GM18873 (cell line): ENCODE results near the gene COL21A1.

Experiments used
- ATAC-seq: cut with Tn5 transposase; IDR thresholded peaks from one replicate; pipeline ENCODE4 v1.9.1; 2021; ENCODE audit warnings: mild to moderate bottlenecking, moderate library complexity, moderate number of reproducible peaks; ENCODE audit not compliant: unreplicated experiment, low FRiP score

Gene COL21A1

DNA sequence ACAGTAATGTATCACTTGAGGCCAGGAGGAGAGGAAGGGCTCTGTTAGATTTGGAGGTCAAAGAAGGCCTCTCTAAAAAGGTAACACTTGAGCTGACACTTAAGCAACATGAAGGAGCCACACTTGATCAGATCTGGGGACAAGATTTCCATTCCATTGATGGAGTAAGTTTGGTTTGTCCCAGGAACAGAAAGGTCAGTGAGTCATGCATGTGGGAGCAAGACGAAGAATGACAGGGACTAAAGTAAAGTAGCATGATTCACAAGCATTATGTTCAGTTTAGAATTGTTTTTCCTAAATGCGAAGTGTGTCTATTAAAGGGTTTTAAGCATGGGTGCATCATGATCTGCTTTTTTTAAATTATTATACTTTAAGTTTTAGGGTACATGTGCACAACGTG is 47.4 kb downstream of the COL21A1 start:
- no peak for ATAC-seq

DNA sequence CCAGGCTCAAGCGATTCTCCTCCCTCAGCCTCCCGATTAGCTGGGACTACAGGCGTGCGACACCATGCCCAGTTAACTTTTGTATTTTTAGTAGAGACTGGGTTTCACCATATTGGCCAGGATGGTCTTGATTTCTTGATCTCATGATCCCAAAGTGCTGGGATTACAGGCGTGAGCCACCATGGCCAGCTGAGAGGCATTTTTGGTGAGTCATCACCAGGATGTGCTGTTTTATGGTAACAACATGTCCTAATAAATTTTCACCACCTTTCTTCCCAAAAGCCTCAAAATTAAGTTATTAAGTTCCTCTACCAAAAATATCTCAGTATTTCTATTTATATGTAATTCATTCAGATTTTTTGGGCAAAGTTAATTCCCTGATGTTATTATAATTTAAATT is 53.5 kb downstream of the COL21A1 start:
- ATAC-seq: no peak

DNA sequence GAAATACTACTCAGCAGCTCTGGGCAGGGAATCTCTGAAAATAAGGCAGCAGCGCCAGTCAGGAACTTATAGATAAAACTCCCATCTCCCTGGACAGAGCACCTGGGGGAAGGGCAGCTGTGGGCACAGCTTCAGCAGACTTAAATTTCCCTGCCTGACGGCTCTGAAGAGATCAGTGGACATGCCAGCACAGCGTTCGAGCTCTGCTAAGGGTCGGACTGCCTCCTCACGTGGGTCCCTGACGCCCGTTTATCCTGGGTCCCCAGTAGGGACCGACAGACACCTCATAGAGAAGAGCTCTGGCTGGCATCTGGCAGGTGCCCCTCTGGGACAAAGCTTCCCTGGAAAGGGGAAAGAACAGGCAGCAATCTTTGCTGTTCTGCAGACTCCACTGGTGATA is 59.0 kb downstream of the COL21A1 start:
- ATAC-seq: no peak

DNA sequence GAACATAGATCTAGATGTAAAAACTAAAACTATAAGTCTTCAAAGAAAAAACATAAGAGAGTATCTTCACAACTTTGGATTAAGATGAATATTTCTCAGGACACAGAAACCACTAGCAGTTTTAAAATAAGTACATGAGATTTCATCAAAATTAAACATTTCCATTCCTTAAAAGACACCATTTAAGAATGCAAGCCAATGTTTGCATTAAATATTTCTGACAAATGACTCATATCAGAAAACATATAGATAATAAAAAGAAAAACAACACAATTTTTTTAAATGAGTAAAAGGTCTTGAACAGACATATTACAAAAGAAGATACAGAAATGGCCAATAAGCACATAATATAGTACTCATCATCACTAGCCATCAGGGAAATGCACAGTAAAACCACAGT is 59.7 kb downstream of the COL21A1 start:
- ATAC-seq: no peak

DNA sequence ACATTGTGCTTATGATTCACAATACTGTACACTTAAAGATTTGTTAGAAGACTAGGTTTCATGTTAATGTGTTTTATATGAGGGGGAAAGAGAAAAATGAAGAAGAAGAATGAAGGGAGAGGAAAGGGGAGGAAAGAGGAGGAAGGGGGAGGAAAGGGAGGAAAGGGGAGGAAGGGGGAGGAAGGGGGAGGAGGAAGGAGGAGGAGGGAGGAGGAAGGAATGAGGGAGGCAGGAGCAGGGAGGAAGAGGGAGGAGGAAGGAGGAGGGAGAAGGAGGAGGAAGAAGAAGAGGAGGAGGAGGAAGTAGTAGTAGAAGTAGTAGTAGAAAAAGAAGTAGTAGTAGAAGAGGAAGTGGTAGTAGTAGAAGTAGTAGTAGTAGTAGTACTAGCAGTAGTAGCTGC is 70.6 kb downstream of the COL21A1 start:
- ATAC-seq: no peak

DNA sequence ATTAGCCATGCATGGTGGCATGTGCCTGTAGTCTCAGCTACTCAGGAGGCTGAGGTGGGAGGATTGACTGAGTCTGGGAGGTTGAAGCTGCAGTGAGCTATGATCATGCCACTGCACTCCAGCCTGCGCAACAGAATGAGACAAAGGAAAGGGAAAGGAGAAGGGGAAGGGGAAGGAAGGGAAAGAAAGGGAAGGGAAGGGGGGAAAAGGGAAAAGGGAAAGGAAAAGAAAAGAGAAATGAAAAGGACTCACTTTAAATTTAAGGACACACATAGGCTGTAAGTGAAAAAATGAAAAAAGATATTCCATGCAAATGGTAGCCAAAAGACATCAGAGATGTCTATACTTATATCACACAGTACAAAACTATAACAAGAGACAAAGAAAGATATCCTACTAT is 74.2 kb downstream of the COL21A1 start:
- no peak for ATAC-seq

DNA sequence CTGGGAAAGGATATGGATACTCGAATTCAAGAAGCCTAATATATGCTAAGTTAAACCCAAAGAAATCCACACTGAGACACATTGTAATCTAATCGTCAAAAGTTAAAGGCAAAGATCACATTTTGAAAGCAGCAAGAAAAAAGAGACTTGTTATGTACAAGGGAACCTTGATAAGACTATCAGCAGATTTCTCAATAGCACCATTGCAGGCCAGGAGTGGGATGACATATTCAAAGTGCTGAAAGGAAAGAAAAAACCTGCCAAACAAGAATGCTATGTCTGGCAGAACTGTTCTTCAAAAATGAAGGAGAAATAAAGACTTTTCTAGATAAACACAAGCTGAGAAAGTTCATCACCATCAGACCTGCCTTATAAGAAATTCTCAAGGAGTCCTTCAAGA is 75.2 kb downstream of the COL21A1 start:
- no peak for ATAC-seq

DNA sequence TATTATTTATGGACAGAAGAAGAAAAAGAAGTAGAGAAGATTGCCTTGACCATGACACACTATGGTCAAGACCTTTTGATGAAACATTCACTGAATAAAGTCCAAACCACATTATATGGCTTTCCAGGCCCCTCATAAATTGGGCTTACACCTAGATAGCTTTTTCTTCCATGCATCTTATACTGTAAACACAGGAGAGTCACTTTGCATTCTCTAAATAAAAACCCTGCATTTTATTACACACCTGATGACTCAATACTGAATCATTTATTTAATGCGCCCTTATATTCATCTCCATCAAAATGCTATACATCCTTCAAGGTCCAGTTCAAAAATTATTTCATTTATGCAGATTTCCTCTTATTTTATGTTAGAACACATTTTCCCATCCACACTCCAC is 78.0 kb downstream of the COL21A1 start:
- no peak for ATAC-seq

DNA sequence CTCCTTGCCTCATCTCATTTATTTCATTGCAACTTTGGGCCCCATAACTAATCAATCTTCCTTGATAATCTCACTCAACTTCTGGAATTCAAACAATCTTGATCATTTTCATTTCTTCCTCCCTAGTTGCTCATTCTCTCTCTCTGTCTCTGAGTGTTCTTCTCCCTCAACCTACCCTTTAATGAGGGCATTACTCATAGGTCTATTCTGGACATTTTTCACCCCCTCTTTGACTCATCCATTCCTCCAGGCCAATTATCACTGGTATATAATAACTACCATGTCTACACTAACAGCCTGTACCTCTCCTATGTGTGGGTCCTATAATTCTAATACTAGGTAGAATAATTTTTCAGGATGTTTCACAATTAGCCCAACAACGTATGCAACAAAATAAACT is 78.8 kb downstream of the COL21A1 start:
- no peak for ATAC-seq

DNA sequence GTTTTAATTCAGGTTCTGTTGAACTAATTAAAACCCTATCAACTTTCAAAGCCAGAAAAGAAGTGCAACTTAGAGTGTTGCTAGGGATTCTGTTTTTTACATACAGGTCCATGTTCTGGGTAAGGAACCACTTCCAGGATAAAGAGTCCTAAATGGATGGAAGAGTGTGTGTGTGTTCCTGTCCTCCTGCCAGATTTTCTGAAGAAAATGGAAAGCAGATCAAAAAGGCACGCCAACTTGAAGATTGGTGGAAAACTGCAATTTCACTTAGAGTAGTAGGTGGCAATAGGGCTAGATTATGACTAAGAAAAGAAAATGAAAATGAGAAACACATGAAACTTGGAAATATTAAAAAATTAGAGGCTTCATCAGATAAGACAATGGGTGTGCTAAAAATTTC is 85.3 kb downstream of the COL21A1 start:
- no peak for ATAC-seq

DNA sequence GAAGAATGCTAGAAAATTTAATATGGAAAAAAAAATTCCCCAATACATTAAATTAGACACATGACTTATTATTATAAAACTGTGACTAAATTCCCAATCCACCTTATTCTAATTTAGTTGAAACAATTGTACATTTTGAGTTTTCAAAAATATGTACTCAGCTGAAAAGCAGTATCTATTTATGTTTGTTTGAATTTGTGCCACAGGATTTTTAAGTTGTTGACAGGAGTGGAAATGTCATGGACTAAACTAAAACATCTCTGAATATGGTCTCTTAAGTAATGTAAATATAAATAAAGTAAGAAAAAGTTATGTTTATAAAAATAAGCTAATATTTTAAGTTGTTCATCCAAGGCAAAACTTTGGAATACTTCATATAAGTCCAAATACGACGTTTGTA is 86.9 kb downstream of the COL21A1 start:
- no peak for ATAC-seq

DNA sequence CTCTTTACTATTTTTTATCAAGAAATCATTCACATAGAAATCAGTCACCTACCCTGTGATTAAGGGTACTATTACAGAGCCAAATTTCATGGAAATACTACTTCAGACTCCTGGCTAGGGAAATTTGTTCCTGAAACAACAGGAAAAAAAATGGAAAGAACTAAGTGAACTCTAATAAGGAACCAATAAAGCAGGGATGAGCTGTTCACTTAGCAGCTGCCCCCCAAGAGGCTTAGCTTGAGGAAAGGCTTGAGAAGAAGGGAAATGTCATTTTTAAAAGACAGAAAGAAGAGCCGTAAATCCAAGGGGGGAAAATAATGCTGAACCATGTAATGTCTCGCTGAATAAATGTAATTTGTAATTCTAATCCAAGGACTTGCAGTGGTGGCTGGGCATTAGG is 88.8 kb downstream of the COL21A1 start:
- ATAC-seq: no peak

DNA sequence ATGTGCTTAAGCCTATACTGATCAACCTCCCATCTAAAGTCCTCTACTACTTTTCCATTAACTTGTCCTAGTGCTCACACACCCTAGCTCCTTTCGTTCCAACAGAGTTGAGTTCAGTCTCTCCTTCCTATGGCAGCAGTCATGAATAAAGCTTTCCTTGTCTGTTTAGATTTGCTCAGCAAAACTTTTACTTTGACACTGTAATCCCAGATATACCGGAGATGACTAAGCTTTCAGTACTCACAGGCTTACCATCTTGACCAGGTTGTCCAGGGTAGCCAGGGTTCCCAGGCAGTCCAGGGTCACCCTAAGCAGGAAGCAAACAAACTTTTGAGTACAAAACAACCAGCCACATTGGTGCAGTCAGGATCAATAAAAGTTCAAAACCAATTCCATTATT is 90.7 kb downstream of the COL21A1 start:
- ATAC-seq: no peak

DNA sequence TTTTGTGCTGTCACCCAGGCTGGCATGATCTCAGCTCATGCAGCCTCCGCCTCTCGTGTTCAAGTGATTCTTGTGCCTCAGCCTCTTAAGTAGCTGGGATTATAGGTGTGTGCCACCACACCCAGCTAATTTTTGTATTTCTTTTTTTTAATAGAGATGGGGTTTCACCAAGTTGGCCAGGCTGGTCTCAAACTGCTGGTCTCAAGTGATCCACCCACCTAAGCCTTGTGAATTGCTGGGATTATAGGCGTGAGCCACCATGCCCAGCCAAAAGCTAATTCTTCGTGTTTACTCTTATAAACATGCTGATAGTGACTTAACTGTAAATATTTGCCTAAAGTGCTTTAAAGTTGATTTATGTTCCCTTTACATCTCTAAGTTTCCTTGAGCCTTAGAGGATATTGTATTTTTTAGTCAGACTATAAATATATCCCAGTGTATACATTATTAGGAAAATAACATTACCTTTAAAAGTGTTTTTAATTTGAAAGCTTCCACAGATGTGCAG is 91.7 kb downstream of the COL21A1 start:
- no peak for ATAC-seq

DNA sequence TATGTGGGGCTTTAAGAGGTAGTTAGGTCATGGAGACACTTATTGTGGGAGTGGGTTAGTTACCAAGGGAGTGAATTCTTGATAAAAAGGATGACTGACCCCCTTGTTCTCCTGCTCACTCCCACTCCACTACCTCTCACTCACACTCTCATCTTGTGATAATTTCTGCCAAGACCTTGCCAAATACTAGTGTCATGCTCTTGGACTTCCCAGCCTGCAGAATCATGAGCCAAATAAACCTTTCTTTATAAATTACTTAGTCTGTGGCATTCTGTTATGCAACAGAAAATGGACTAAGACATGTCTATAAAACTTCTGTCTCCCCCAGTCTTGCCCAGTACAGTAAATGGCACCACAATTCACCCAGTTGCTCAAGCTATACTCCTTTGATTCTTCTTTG is 93.3 kb downstream of the COL21A1 start:
- ATAC-seq: no peak

DNA sequence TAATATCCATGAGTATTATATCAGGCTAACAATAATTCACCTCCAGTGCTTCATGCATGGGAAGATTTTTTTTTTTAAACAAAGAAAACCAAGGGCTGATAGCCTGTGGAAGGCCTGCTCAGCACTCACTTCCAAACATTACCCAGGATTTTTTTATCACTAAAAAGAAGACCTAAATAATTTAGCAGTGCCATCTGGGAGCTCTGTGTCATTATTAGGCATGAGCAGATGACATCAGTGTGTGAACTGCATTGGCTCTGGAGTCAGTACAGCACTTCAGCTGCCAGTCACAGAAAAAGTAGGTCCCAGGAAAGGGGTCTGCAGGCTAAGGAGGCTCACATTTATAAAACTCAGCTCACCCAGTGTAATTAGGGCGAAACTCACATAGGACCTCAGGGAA is 94.8 kb downstream of the COL21A1 start:
- ATAC-seq: no peak

DNA sequence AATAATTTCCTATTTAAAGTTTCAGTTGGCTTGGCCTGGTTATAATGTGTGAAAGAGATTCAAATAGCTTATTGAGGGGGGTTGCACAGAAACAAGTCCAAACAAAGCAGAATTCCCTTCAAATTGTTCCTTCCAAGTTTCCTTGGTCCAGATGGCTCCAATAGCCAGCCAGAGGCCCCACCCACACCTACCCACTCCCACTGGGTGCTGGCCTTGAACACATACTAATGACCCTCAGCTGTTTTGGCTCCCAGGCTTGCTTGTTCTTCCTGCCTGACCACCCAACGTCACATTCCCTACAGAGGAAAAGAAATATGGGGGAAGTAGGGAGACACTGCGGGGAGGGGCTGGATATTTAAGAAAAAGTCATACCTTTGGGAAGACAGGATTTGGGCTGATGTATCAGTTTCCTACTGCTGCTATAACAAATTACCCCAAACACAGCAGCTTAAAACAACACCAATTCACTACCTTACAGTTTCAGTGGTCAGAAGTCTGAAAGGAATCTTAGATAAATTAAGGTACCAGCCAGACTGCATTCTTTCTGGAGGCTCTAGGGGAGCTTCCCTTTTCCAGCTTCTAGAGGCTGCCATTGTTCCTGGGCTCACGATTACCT is 95.7 kb downstream of the COL21A1 start:
- ATAC-seq: no peak

DNA sequence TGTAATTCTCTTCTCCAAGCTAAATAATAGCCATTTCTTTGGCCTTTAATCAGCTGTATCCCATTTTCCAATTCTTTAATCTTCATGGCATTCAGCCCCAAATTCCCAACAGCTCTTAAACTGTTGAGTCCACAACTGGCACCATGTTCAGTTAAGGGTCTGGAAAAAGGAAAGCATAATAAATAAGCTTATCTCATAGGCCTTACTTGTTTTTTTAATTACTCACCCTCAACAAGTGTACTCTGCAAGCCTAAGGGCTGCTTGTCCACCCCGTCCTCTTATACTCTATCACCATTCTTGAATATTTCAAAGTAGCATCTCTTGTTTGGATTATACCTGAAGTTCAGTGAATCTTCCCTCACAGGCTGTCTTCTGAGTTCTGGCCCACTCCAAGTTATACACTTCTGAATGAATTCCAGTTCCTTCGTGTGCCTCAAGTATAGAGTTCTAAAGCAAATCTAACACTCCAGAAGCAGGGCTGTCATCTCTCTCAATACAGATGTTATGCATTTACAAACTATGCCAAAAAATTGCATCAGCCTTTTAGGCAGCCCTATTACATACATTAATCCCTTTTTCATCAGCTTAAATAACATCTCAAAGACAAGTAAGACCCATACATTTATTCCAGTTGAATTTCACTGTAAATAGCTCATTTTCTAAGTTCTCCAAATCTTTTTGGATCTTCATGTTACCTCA is 98.7 kb downstream of the COL21A1 start:
- ATAC-seq: no peak

DNA sequence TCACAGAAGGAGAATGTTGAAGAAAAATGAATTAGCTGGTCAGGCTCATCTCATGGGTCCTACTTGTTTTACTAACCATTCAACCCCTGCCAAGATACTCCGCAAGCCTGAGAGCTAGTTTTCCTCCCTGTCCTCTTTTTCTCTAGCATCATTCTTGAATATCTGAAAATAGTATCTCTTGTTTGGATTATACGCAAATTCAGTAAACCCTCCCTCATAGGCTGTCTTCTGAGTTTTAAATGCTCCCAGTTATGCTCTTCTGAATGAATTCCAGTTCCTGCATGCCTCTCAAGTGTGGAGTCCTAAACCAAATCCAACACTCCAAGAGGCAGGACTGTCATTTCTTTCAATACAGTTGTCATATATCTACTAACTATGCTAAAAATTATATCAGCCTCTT is 99.6 kb downstream of the COL21A1 start:
- ATAC-seq: no peak

DNA sequence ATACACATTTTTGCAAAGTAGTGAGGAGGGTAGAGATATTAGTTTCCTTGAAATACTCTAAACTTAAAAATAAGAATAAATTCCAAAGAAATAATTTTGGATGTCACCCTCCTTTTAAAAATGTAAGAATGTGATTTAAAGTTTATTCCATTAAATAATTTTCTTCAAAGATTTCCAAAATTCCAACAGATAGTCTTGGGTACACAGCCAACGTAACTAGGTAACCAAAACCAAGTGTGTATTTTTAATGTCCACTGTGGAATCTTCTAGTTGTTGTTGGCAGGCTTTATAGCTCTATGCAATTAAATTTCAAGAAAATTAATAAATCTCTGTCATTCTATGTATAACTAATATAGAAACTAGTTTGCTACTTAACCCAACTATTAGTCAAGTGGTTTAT is 101.3 kb downstream of the COL21A1 start:
- no peak for ATAC-seq

DNA sequence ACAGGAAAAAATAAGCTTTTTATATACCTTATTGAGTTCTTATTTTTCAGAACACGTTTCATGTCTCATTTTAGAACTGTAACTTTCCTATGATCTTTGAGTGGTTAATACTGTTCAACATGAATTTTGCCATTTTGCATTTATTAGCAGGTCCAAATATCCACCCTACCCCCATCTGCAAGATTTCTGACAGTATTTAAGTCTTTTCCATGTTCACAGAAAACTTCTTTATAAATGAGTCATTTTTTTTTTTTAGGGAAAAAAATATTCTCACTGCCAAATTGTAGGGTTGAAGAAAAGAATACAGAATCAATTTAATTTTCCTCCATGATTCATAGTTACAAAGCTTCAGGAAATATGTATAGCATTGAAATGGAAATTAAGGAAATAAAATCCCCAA is 101.8 kb downstream of the COL21A1 start:
- no peak for ATAC-seq

DNA sequence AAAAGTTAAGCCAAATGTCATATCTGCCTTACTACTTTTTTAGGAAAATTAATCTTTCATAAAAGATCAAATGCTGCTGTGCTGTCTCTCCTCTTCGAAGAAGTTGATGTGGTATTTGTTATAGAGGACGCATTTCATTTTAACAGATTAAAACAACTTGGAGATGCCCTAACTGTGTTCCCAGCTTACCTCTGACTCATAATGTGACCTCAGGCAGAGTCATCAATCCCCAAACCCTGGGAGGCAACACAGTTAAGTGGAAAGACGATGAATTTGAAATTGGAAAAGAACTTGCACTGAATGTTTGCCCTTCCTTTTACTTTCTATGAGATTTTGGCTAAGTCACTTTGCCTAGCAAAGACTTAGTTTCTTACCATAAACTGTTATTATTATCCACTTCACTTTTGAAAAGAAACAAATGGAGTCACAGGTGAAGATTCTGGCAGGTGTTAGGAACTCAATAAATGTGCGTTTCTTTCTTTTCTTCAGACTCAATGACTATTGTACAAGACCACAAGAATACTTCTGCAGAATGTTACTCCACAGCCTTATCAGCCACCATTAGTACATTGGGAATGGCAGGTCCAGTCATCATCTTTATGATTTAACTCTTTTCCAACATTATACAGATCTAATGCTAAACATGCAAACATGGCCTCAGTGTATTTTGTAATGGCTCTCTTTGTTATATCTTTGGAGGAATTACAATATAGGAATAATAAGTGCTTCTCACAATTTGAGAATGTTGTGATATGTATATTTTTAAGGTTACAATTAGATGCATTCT is 102.6 kb downstream of the COL21A1 start:
- no peak for ATAC-seq
